ENCODE results near the gene CCM2L. TPM values are rescaled to one million over a fixed set of nuclear protein-coding genes. Genes with fewer than 3 reads are reported as not detected.

CCM2L gene
- total and polyA plus RNA-seq, 2 of the 8 experiments (the other 6 are each of a cell fraction or from before 2014, with no cell fraction given): 5.5 to 15.8 TPM

- POLR2A ChIA-PET (ENCODE audit: partially characterized antibody): no interaction called here
- no peak for FAIRE-seq
- CTCF ChIA-PET (ENCODE audit: partially characterized antibody): interaction anchor here (0.8 to 1.9 kb wide), 4 partner anchors 9 to 43 kb away, joined by 3 to 7 read pairs (median 4); no protein-coding TSS in a partner anchor
Observed at GRCh38 chr20:32062776-32063170, 52.5 kb downstream of the CCM2L start.

More at GRCh38 chr20:32062776-32063170, 52.5 kb downstream of the CCM2L start:
- Histone ChIP-seq H2BK15ac (ENCODE audit: low read length) (no peak overlapping the region), H3K36me3 (ENCODE audit: control insufficient read depth in 2 of 4, insufficient read depth in 4 of 4, low read length in 3 of 4) (no peaks in the 10 kb centered on the region), H3K79me2 (ENCODE audit: control insufficient read depth in 1 of 2, insufficient read depth in 2 of 2, low read length in 2 of 2) (no peaks in the 10 kb centered on the region), H3K23me2 (ENCODE audit: low read depth, low read length) (no peaks in the 10 kb centered on the region), H4K91ac (replicated peaks; ENCODE audit: insufficient read length, low read length) (no peak overlapping the region), H3K18ac (ENCODE audit: extremely low read depth, low read length) (no peak overlapping the region), H2BK20ac (ENCODE audit: low read length) (no peak overlapping the region), H4K8ac (ENCODE audit: extremely low read depth, insufficient read depth, low read length) (no peak overlapping the region), H2BK12ac (ENCODE audit: low read depth, low read length) (no peak overlapping the region), H2AFZ (ENCODE audit: low read length) (no peak overlapping the region), H3K27ac (ENCODE audit: low read depth, low read length) (no peak overlapping the region), H2AK5ac (ENCODE audit: low read depth, low read length) (no peak overlapping the region), H3K4me2 (ENCODE audit: insufficient read depth in 1 of 2, low read depth in 2 of 2, low read length in 2 of 2) (no peak overlapping the region), H3K4me1 (replicated peaks in 1 of 4; ENCODE audit: control insufficient read depth in 3 of 4, insufficient read depth in 4 of 4, low read length in 3 of 4) (peaks cover 0 to 1% (median 0%) of the 10 kb centered on the region in 4 experiments; a peak in 1 of 7 replicates), H3K23ac (ENCODE audit: insufficient read length) (no peak overlapping the region), H3K27me3 (replicated peaks in 1 of 4; ENCODE audit: control insufficient read depth in 3 of 4, extremely low read depth in 1 of 4, insufficient read depth in 3 of 4, low read length in 3 of 4) (peaks cover 0 to 2% (median under 1%) of the 10 kb centered on the region in 4 experiments; a peak in 2 of 7 replicates), H3K4me3 (ENCODE audit: extremely low read depth in 1 of 4, insufficient read depth in 2 of 4, low read depth in 3 of 4, low read length in 4 of 4) (no peak overlapping the region), H3K14ac (ENCODE audit: insufficient read length) (no peak overlapping the region), H3K4ac (replicated peaks; ENCODE audit: insufficient read length, low read depth, low read length) (no peak overlapping the region), H4K5ac (ENCODE audit: insufficient read length, low read depth, low read length) (no peak overlapping the region), H3K79me1 (ENCODE audit: low read depth, low read length) (no peaks in the 10 kb centered on the region), H3K56ac (replicated peaks; ENCODE audit: insufficient read length, low read depth, low read length) (no peak overlapping the region), H2BK120ac (replicated peaks; ENCODE audit: low read depth, low read length) (no peak overlapping the region), H4K20me1 (replicated peaks in 1 of 2; ENCODE audit: control insufficient read depth in 1 of 2, insufficient read depth in 2 of 2, low read length in 2 of 2) (no peaks in the 10 kb centered on the region), H3K9ac (replicated peaks in 1 of 4; ENCODE audit: extremely low read depth in 1 of 4, low read depth in 3 of 4, low read length in 3 of 4) (no peak overlapping the region), H2BK5ac (ENCODE audit: low read depth, low read length) (no peak overlapping the region), H3K9me3 (ENCODE audit: insufficient read depth in 2 of 2, low read depth in 1 of 2, low read length in 1 of 2) (no peaks in the 10 kb centered on the region)
- WGBS, 2 experiments (ENCODE audit: extremely low coverage in 1 of 2, insufficient coverage in 1 of 2, insufficient read length in 1 of 2, insufficient replicate concordance in 2 of 2, low coverage in 1 of 2, low lambda C conversion rate in 2 of 2, missing lambda C conversion rate in 1 of 2): 82% methylated on average over 4 of the region's 4 CpGs; no CpG with 5 or more reads in 1 of the 2 experiments
- no peak for DNase-seq (ENCODE audit: low read depth in 1 of 2, low spot score in 2 of 2)
- TF ChIP-seq ZNF274 (IDR thresholded peaks at IDR 0.05; ENCODE audit: borderline replicate concordance, extremely low read depth, low read length): no peak
- TF ChIP-seq SP1 (IDR thresholded peaks at IDR 0.05; ENCODE audit: low read depth, low read length): no peak
- TF ChIP-seq HDAC6 (IDR thresholded peaks at IDR 0.05; ENCODE audit: low read depth, low read length): no peak
- no peak for TF ChIP-seq SUZ12 (IDR thresholded peaks at IDR 0.05; ENCODE audit: low read length)
- no peak for TF ChIP-seq RAD21 (IDR thresholded peaks at IDR 0.05 in 1 of 2, conservative IDR thresholded peaks at IDR 0.05 in 1 of 2; ENCODE audit: low read depth in 2 of 2, low read length in 2 of 2)
- TF ChIP-seq MAX (IDR thresholded peaks at IDR 0.05): no peak
- TF ChIP-seq TAF7 (optimal IDR thresholded peaks at IDR 0.05; ENCODE audit: borderline replicate concordance, low read depth, low read length): no peak
- no peak for TF ChIP-seq SIRT6 (IDR thresholded peaks at IDR 0.05; ENCODE audit: low read length)
